K562 (cell line): ENCODE data around the gene PPP1R9A. TPM values are rescaled to one million over a fixed set of nuclear protein-coding genes. Genes with fewer than 3 reads are reported as not detected.

Experiments
- ATAC-seq: fragments of 200-7000 bp; cut with Tn5 transposase; 3 replicates; pipeline ENCODE4 v1.9.1; 2020; ENCODE audit warnings: moderate library complexity
- BruUV-seq: library from RNA; stranded (reverse); fragments of 400-500 nt; replicated peaks from 2 replicates; lab custom pipeline; 2021; lab: Mats Ljungman, UMichigan
- CTCF ChIA-PET: fragments of 300-600 bp; formaldehyde crosslinking; extraction: SDS; loops from one replicate; lab custom pipeline; 2021; ENCODE audit warnings: low intra/inter-chr PET ratio; lab: Yijun Ruan, JAX
- POLR2A ChIA-PET: fragments of 300-600, 350-650 bp; sonication (Branson Sonifier 250); formaldehyde crosslinking; extraction: SDS; loops from one replicate; lab custom pipeline; 2021; ENCODE audit warnings: antibody characterized with exemption, inconsistent platforms; lab: Yijun Ruan, JAX
- DNase-seq, 4 experiments: peaks; one replicate each; pipeline versions ENCODE4 v3.0.0 to v3.0.0-alpha.2; 2011 to 2018; ENCODE audit warnings: low spot score in 3 of 4, mixed read lengths in 3 of 4; ENCODE audit errors: extremely low read depth in 1 of 4
- FAIRE-seq: peaks from 2 replicates; lab custom pipeline; 2011; peaks lifted over from hg19 to GRCh38; lab: Jason Lieb, UNC
- H2AFZ ChIP-seq: 2 replicates; pipeline ENCODE4 v1.6.0; 2011; ENCODE audit warnings: low read depth, low read length, control low read depth, inconsistent platforms
- H3K27ac ChIP-seq: fragments of 200-600 bp; 3 replicates; pipeline ENCODE4 v1.8.0; 2011; ENCODE audit warnings: low read depth, mild to moderate bottlenecking, control low read depth, inconsistent platforms, low read length, moderate library complexity, mixed read lengths; ENCODE audit errors: extremely low read depth
- H3K27me3 ChIP-seq, 2 experiments: fragments of 300-600 bp in 1 of 2; 2 replicates in 1 of 2; 3 replicates in 1 of 2; pipeline versions ENCODE4 v1.6.0 to v1.8.0; 2011; ENCODE audit warnings: inconsistent platforms in 2 of 2, low read length in 2 of 2, mild to moderate bottlenecking in 1 of 2, mixed read lengths in 1 of 2, moderate library complexity in 1 of 2; ENCODE audit not compliant: control insufficient read depth in 2 of 2, insufficient read depth in 2 of 2
- H3K36me3 ChIP-seq: fragments of 300-600 bp; 3 replicates; pipeline ENCODE4 v1.8.0; 2011; ENCODE audit warnings: mild to moderate bottlenecking, low read length, inconsistent platforms; ENCODE audit not compliant: control insufficient read depth, insufficient read depth
- H3K4me1 ChIP-seq, 2 experiments: fragments of 200-600 bp in 1 of 2; replicated peaks in 1 of 2; 2 replicates in 1 of 2; 3 replicates in 1 of 2; pipeline versions ENCODE4 v1.5.1 to v1.8.0; 2011; ENCODE audit warnings: inconsistent platforms in 2 of 2, low read length in 2 of 2, mild to moderate bottlenecking in 1 of 2, mixed read lengths in 1 of 2, moderate library complexity in 1 of 2; ENCODE audit not compliant: control insufficient read depth in 2 of 2, insufficient read depth in 2 of 2
- H3K4me2 ChIP-seq: 2 replicates; pipeline ENCODE4 v1.6.1; 2011; ENCODE audit warnings: low read length, control low read depth, inconsistent platforms, mixed read lengths; ENCODE audit not compliant: insufficient read depth
- H3K4me3 ChIP-seq: fragments of 200-600 bp; sonication (generic), shearing (Covaris generic); 2 replicates; pipeline ENCODE4 v1.5.1; 2016; ENCODE audit warnings: control low read depth, inconsistent platforms
- H3K79me2 ChIP-seq: fragments of 200-600 bp; 3 replicates; pipeline ENCODE4 v1.8.0; 2011; ENCODE audit warnings: low read length, inconsistent platforms; ENCODE audit not compliant: control insufficient read depth, insufficient read depth
- H3K9ac ChIP-seq, 2 experiments: 2 replicates each; pipeline versions ENCODE4 v1.6.0 to v1.6.1; 2011; ENCODE audit warnings: low read depth in 2 of 2, low read length in 2 of 2, control low read depth in 1 of 2, inconsistent platforms in 1 of 2, mild to moderate bottlenecking in 1 of 2, mixed read lengths in 1 of 2; ENCODE audit not compliant: insufficient read depth in 1 of 2
- H3K9me1 ChIP-seq: one replicate; pipeline ENCODE4 v1.6.0; 2011; ENCODE audit warnings: inconsistent platforms, mild to moderate bottlenecking, low read length, moderate library complexity; ENCODE audit not compliant: control insufficient read depth, insufficient read depth
- H3K9me3 ChIP-seq: replicated peaks from 2 replicates; pipeline ENCODE4 v1.5.1; 2011; ENCODE audit warnings: low read depth, low read length, inconsistent platforms; ENCODE audit not compliant: control insufficient read depth, insufficient read depth
- H4K20me1 ChIP-seq: replicated peaks from 2 replicates; pipeline ENCODE4 v1.6.1; 2011; ENCODE audit warnings: low read length, inconsistent platforms, mixed read lengths; ENCODE audit not compliant: control insufficient read depth, insufficient read depth
- PHB ChIP-seq: fragments of 250-450 bp; sonication (Bioruptor Pico); IDR thresholded peaks from 2 replicates; pipeline ENCODE4 v1.5.0; 2021
- RB1 ChIP-seq: fragments of 450-650 bp; IDR thresholded peaks from 2 replicates; pipeline ENCODE4 v1.6.1; 2017; ENCODE audit warnings: low read depth, mild to moderate bottlenecking
- WHSC1 ChIP-seq: IDR thresholded peaks from one replicate; pipeline ENCODE4 v1.6.1; 2012; ENCODE audit warnings: low read length, control low read depth, inconsistent platforms
- ZNF134 ChIP-seq: fragments of 250-450 bp; sonication (Bioruptor Pico); conservative IDR thresholded peaks from 2 replicates; pipeline ENCODE4 v1.4.0; 2020
- ZZZ3 ChIP-seq: fragments of 450-650 bp; IDR thresholded peaks from 2 replicates; pipeline ENCODE4 v1.6.1; 2016; ENCODE audit warnings: antibody characterized with exemption, mild to moderate bottlenecking, moderate library complexity
- WGBS: fragments of 100-300 bp; shearing (Covaris generic); methylation state at CpG from one replicate; pipeline ENCODE4 v1.1.6; 2016; ENCODE audit warnings: low coverage, mixed read lengths; ENCODE audit not compliant: insufficient coverage; ENCODE audit errors: missing lambda C conversion rate; 5-methylcytosine and 5-hydroxymethylcytosine counted together
- in situ Hi-C: fragments of 300-500 bp; cut with MboI; formaldehyde crosslinking; loops from 4 replicates; pipeline ENCODE4 v1.15.0; 2018; ENCODE audit warnings: inconsistent platforms, mixed read lengths
- intact Hi-C: fragments of 100-400 bp; cut with micrococcal nuclease; formaldehyde crosslinking; loops from 2 replicates; pipeline ENCODE4 v1.14.2; 2022
- polyA plus RNA-seq, 8 experiments: library from polyadenylated mRNA; depleted of rRNA in 4 of 8; stranded (reverse) in 5 of 8; unstranded in 3 of 8; fragments of >200 nt; fragmentation: Nextera tagmentation in 2 of 8; fragmentation: Illumina TruSeq in 1 of 8; extraction: Ambion mirVana in 2 of 8; extraction: Trizol in 1 of 8; gene quantifications; 2 replicates each; pipeline versions ENCODE4 v1.2.1 to v1.2.3, GENCODE V29; 2011 to 2014; ENCODE audit warnings: inconsistent platforms in 1 of 8, missing spikeins in 1 of 8
- total RNA-seq, 7 experiments: library from RNA; depleted of rRNA in 6 of 7; stranded (reverse); fragments of >200 nt in 6 of 7; fragmentation: Illumina TruSeq in 2 of 7; extraction: Trizol in 2 of 7; gene quantifications; 2 replicates each; pipeline versions ENCODE4 v1.2.1 to v1.2.3, GENCODE V29; 2011 to 2021; ENCODE audit warnings: low replicate concordance in 1 of 7
- TF ChIP-seq, protein P1 (sequence below): sonication (generic); formaldehyde crosslinking; IDR thresholded peaks from 2 replicates; pipeline ENCODE4 v1.8.0; 2022; ENCODE audit warnings: mild to moderate bottlenecking, low read depth, missing genetic modification reagents
- TF ChIP-seq, protein P2 (sequence below), 2 experiments: fragments of 450-650 bp in 1 of 2; sonication (generic) in 1 of 2; formaldehyde crosslinking; conservative IDR thresholded peaks; 2 replicates each; pipeline versions ENCODE4 v1.4.0 to v1.8.1; 2020 to 2022; ENCODE audit warnings: mild to moderate bottlenecking in 1 of 2, missing genetic modification reagents in 1 of 2
- TF ChIP-seq, protein P3 (sequence below): fragments of 450-650 bp; IDR thresholded peaks from 2 replicates; pipeline ENCODE4 v1.6.1; 2016; ENCODE audit warnings: low read depth

Gene PPP1R9A
- total and polyA plus RNA-seq, 9 of the 15 experiments (the other 6 are each of a cell fraction or from before 2014, with no cell fraction given) = 0.24 TPM; not detected in 8

DNA sequence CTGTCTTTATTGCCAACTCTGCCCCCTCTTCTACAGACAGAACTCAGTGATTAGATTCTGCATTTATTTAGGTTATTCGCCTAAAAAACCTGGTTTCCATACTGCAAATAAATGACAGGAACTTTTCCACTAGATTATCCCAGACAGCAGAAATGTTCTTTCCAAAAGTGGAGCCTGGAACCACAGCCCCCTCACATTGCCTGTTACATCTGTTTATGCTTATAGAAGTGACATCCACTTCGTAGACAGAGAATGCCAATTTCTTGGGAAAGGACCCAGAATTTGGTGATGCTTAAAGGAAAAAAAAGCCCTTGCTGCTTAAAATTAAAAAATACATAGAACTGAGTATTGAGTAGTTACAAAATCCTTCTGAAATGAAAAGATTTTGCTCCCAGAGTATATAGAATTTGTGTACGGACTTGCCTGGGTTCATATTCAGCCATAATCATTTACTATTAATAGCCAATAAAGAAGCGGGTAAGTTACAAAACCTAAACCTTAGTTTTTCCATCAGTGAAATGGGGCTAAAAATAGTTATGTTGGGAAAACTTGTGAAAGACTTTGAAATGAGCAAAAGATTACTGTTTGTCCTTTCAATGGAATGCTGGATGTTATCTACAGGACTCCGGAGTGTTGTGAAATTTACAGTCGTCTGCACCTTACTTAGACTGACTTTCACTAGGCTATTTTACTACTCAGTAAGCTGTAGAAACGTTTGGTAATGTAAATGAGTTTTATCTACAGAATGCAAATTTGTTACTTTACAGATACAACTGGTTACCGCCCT is 1.1 kb upstream of the PPP1R9A start:
- Histone ChIP-seq H3K27me3 (no peaks in the 10 kb centered on the region), H3K79me2 (no peaks in the 10 kb centered on the region), H3K36me3 (no peaks in the 10 kb centered on the region), H3K4me1 (peaks cover 0 to 3% of the 10 kb centered on the region in 2 experiments; a peak in 1 of 5 replicates), H3K4me2 (no peak overlapping the region), H3K9ac (no peak overlapping the region), H3K4me3 (no peak overlapping the region), H4K20me1 (no peaks in the 10 kb centered on the region), H3K9me1 (no peaks in the 10 kb centered on the region), H3K9me3 (no peaks in the 10 kb centered on the region), H3K27ac (no peak overlapping the region), H2AFZ (no peak overlapping the region)
- in situ Hi-C loops = no loop called here
- ChIA-PET CTCF (no interaction called here), POLR2A (no interaction called here)
- TF ChIP-seq, protein P1, sequence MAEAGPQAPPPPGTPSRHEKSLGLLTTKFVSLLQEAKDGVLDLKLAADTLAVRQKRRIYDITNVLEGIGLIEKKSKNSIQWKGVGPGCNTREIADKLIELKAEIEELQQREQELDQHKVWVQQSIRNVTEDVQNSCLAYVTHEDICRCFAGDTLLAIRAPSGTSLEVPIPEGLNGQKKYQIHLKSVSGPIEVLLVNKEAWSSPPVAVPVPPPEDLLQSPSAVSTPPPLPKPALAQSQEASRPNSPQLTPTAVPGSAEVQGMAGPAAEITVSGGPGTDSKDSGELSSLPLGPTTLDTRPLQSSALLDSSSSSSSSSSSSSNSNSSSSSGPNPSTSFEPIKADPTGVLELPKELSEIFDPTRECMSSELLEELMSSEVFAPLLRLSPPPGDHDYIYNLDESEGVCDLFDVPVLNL (CRISPR knock-in tag) = no peak
- no peak for TF ChIP-seq ZNF134 (CRISPR knock-in tag)
- no peak for TF ChIP-seq RB1
- TF ChIP-seq ZZZ3 = no peak
- TF ChIP-seq, protein P2, sequence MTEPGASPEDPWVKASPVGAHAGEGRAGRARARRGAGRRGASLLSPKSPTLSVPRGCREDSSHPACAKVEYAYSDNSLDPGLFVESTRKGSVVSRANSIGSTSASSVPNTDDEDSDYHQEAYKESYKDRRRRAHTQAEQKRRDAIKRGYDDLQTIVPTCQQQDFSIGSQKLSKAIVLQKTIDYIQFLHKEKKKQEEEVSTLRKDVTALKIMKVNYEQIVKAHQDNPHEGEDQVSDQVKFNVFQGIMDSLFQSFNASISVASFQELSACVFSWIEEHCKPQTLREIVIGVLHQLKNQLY (CRISPR knock-in tag; conservative IDR thresholded peaks at IDR 0.05) = no peak
- no peak for TF ChIP-seq WHSC1
- TF ChIP-seq PHB (CRISPR knock-in tag) = no peak
- TF ChIP-seq, protein P3, sequence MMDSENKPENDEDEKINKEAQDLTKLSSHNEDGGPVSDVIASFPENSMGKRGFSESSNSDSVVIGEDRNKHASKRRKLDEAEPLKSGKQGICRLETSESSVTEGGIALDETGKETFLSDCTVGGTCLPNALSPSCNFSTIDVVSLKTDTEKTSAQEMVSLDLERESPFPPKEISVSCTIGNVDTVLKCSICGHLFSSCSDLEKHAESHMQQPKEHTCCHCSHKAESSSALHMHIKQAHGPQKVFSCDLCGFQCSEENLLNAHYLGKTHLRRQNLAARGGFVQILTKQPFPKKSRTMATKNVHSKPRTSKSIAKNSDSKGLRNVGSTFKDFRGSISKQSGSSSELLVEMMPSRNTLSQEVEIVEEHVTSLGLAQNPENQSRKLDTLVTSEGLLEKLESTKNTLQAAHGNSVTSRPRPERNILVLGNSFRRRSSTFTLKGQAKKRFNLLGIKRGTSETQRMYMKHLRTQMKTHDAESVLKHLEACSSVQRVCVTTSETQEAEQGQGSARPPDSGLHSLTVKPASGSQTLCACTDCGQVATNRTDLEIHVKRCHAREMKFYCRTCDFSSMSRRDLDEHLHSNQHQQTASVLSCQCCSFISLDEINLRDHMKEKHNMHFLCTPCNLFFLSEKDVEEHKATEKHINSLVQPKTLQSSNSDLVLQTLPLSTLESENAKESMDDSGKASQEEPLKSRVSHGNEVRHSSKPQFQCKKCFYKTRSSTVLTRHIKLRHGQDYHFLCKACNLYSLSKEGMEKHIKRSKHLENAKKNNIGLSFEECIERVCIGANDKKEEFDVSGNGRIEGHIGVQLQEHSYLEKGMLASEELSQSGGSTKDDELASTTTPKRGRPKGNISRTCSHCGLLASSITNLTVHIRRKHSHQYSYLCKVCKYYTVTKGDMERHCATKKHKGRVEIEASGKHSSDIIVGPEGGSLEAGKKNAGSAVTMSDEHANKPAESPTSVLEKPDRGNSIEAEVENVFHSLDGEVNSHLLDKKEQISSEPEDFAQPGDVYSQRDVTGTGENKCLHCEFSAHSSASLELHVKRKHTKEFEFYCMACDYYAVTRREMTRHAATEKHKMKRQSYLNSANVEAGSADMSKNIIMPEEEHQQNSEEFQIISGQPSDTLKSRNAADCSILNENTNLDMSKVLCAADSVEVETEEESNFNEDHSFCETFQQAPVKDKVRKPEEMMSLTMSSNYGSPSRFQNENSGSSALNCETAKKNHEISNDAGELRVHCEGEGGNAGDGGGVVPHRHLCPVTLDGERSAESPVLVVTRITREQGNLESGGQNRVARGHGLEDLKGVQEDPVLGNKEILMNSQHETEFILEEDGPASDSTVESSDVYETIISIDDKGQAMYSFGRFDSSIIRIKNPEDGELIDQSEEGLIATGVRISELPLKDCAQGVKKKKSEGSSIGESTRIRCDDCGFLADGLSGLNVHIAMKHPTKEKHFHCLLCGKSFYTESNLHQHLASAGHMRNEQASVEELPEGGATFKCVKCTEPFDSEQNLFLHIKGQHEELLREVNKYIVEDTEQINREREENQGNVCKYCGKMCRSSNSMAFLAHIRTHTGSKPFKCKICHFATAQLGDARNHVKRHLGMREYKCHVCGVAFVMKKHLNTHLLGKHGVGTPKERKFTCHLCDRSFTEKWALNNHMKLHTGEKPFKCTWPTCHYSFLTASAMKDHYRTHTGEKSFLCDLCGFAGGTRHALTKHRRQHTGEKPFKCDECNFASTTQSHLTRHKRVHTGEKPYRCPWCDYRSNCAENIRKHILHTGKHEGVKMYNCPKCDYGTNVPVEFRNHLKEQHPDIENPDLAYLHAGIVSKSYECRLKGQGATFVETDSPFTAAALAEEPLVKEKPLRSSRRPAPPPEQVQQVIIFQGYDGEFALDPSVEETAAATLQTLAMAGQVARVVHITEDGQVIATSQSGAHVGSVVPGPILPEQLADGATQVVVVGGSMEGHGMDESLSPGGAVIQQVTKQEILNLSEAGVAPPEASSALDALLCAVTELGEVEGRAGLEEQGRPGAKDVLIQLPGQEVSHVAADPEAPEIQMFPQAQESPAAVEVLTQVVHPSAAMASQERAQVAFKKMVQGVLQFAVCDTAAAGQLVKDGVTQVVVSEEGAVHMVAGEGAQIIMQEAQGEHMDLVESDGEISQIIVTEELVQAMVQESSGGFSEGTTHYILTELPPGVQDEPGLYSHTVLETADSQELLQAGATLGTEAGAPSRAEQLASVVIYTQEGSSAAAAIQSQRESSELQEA = no peak
- no peak for ATAC-seq
- FAIRE-seq = no peak
- intact Hi-C loops = no loop called here
- DNase-seq = no peak
- WGBS = 1% methylated on average over 8 of the region's 8 CpGs
- BruUV-seq = no TSS peak
